UCSD-AML1 (cell line): ENCODE results near the gene CACNA1D.

ENCODE experiments used
- DNase-seq: peaks from one replicate; lab custom pipeline; 2025; ENCODE audit not compliant: unreplicated experiment; lab: John Stamatoyannopoulos, UW

CACNA1D gene

GRCh38 chr3:53837331-53837730 is 342.9 kb downstream of the CACNA1D start:
- DNase-seq, result no peak

- DNase-seq, result no peak
Observed at GRCh38 chr3:53841296-53841695, 346.9 kb downstream of the CACNA1D start.

GRCh38 chr3:53842436-53843194 is 348.2 kb downstream of the CACNA1D start:
- no peak for DNase-seq

- DNase-seq, result no peak
Observed at GRCh38 chr3:53843195-53844177, 349.1 kb downstream of the CACNA1D start.

DNA sequence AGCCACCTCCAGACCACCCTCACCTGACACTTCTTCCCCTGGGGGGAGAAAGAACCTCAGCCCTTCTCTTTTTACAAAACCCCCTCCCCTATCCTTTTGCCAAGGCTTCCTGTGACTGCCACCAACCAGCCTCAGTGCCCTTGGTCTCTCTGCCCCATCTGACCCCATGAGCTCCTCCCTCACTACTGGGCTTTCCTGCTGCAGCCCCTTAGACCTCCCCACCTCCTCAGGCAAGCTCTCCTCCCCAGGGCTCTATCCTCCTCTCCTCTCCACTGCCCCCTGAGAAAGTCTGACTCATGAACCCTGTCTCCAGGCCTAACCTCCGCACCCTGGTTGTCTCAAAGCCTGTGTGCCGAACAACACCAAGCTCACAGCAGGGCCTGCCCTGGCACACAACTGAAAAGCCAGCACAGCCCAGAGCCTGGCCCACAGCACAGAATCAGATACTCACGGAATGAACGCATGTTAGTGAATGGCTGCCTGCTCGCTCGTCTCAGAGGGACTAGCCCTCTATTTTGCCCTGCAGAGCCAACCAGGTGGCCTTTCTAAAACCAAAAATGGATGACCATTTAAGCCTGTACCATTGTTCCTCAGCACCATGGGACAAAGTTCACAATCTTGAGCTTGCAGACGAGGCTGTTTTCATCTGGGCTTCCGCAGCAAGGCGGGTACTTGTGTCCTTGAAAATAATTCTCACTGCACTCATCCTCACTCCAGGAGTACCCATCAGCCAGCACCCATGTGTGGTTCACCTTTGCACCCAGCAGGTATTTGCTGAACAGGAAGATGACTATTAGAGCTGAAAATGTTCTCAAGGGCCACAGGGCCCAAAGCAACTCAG is 350.1 kb downstream of the CACNA1D start:
- DNase-seq, result no peak

GRCh38 chr3:53845103-53845880 is 350.9 kb downstream of the CACNA1D start:
- no peak for DNase-seq

- no peak for DNase-seq
Observed at GRCh38 chr3:53845881-53846133, 351.4 kb downstream of the CACNA1D start.

DNA sequence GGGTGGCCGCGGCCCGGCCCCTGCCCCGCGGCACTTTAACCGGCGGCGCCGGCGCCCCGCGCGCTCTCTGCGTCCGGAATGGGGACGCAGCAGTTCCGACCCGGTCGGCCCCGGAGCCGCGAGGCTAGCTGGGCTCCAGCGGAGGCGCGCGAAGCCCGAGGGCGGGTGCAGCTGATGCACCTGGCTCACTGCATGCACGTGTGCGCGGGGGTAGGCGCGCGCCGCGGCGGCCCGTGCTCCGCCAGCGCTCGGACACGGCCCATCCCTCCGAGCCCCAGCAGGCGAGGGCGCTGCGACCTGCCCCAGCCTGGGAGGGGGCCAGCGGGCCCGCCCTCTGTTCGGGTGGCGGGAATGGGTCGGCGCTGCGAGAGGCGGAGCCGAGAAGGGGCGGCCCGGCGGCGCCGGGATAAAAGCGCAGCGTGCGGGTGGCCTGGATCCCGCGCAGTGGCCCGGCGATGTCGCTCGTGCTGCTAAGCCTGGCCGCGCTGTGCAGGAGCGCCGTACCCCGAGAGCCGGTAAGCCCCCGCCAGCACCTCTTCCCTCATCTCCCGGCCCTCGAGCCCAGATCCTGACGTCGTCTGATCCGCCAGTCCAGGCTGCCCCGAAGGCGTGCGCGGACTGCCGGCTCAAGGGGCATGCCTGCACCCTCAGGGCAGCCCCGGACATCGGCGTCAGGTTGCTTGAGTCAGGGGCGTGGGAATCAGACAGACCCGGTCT is 351.9 kb downstream of the CACNA1D start, which contains the start of the genes CHDH and IL17RB:
Gene CHDH, minus strand, starts transcription at position 286 of the 717 bp plus-strand sequence. CDS start 22,411 bp downstream, outside the sequence.
Gene IL17RB, plus strand, starts transcription at position 435 of the 717 bp plus-strand sequence. Its CDS starts 21 bp downstream, at position 456.
- no peak for DNase-seq

GRCh38 chr3:53846851-53847155 is 352.4 kb downstream of the CACNA1D start:
- DNase-seq, result no peak

DNA sequence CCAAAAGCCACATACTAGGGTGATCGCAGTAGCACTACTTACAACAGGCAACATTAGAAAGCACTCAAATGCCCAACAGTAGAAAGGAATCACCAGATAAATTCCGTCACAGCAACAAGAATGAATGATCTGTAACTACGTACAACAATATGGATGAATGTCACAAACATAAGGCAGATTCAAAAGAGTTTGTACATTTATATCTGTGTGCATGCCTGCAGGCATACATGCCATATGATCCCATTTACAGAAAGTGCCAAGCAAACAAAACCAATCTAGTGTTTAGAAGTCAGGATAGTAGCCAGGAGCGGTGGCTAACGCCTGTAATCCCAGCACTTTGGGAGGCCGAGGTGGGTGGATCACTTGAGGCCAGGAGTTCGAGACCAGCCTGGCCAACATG is 355.5 kb downstream of the CACNA1D start:
- DNase-seq, result no peak

DNA sequence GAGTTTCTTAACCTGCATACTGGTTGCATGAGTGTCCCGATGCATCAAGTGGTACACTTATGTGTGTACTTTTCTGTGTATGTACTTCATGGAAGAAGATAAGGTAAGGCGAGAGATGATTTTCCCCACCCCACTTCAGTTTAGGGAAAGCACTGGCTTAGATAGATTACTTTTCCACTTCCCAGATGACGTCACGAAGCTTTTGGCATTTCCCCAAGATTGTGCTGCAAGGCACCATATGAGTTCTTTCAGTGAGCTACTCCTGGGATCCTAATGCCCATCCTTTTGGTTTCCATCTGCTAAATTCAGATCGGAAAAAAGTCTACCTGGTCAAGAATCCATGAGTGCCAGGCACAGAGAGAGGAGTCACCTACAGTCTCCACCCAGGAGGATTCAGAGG is 356.5 kb downstream of the CACNA1D start:
- no peak for DNase-seq

DNA sequence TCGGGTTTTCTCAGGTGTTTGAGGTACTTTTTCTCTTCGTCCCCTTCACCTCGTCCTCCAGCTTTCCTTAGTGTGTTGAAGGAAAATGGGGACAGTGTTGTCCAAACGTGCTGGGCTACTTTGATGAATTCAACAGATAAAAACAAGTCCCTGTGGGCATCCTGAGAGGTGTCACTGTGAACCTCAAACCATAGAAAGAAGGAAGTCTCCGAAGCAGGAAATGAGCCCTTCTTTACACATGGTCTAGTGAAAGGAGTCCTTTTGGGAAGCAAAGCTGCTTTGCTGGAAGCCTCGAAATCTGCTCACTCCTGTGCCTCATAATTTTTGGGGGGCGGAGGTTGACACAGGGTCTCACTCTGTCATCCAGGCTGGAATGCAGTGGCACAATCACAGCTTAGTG is 362.6 kb downstream of the CACNA1D start:
- no peak for DNase-seq

DNA sequence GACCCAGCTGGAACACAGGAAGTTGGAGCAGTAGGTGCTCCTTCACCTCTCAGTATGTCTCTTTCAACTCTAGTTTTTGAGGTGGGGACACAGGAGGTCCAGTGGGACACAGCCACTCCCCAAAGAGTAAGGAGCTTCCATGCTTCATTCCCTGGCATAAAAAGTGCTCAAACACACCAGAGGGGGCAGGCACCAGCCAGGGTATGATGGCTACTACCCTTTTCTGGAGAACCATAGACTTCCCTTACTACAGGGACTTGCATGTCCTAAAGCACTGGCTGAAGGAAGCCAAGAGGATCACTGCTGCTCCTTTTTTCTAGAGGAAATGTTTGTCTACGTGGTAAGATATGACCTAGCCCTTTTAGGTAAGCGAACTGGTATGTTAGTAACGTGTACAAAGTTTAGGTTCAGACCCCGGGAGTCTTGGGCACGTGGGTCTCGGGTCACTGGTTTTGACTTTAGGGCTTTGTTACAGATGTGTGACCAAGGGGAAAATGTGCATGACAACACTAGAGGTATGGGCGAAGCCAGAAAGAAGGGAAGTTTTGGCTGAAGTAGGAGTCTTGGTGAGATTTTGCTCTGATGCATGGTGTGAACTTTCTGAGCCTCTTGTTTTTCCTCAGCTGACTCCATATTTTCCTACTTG is 363.8 kb downstream of the CACNA1D start:
- no peak for DNase-seq

- DNase-seq, result no peak
Observed at GRCh38 chr3:53859178-53859577, 364.8 kb downstream of the CACNA1D start.

DNA sequence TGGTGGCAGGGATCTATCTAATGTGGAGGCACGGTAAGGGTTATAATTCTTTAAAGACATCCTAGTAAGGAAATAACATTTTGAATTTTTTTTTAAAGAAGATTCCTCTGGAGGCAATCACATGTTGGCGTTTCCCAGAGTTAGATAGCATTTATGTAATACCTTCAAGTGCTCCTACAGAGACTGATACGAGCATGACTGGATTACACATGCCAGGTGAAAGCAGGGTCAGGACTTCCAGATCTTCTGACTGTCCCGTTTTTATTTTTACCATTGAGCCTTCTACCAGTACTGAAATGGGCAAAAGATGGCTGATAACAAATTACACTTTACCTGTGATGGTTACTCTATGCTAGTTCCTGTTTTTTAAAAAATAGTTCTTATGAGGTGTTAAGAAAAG is 365.8 kb downstream of the CACNA1D start:
- no peak for DNase-seq

DNA sequence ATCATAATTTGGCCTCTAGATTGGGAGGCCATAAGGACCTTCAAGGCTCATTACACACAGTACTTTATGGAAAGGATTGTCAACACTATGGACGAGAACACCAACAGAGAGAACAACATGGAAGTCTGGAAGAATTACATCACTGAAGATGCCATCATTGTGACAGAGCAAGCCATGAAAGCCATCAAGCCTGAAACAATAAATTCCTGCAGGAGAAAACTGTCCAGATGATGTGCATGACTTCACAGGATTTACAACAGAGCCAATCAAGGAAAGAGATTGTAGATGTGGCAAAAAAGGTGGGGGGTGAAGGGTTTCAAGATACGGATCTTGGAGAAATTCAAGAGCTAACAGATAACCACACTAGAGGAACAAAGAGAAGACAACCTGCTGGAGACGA is 367.8 kb downstream of the CACNA1D start:
- no peak for DNase-seq

GRCh38 chr3:53863145-53863544 is 368.7 kb downstream of the CACNA1D start:
- no peak for DNase-seq
